H1 (cell line): ENCODE results near the gene C1D. TPM values are rescaled to one million over a fixed set of nuclear protein-coding genes. Genes with fewer than 3 reads are reported as not detected.

Source experiments
- CTCF ChIA-PET: fragments of 300-600 bp; sonication (Branson Sonifier 250); formaldehyde crosslinking; loops from one replicate; lab custom pipeline; 2021; ENCODE audit not compliant: partially characterized antibody; lab: Charles Lee
- POLR2A ChIA-PET: fragments of 300-600 bp; sonication (Branson Sonifier 250); formaldehyde crosslinking; loops from one replicate; lab custom pipeline; 2021; ENCODE audit warnings: inconsistent platforms; ENCODE audit not compliant: partially characterized antibody; lab: Charles Lee
- DNase-seq, 2 experiments: peaks; one replicate each; pipeline versions ENCODE4 v3.0.0 to v3.0.0-alpha.2; 2010 to 2022; ENCODE audit warnings: low spot score in 2 of 2, low read depth in 1 of 2, mixed read lengths in 1 of 2
- FAIRE-seq: peaks from 2 replicates; lab custom pipeline; 2011; peaks lifted over from hg19 to GRCh38; lab: Jason Lieb, UNC
- H2AFZ ChIP-seq: 2 replicates; pipeline ENCODE4 v1.8.1; 2012; ENCODE audit warnings: low read length, inconsistent platforms
- H2AK5ac ChIP-seq: 2 replicates; pipeline ENCODE4 v1.6.1; 2013; ENCODE audit warnings: low read depth, low read length
- H2BK120ac ChIP-seq: replicated peaks from 2 replicates; pipeline ENCODE3; 2013; ENCODE audit warnings: low read depth, low read length, inconsistent platforms
- H2BK12ac ChIP-seq: 2 replicates; pipeline ENCODE4 v1.6.1; 2013; ENCODE audit warnings: low read depth, low read length
- H2BK15ac ChIP-seq: 2 replicates; pipeline ENCODE4 v1.6.1; 2013; ENCODE audit warnings: low read length
- H2BK20ac ChIP-seq: 2 replicates; pipeline ENCODE4 v1.6.1; 2013; ENCODE audit warnings: low read length
- H2BK5ac ChIP-seq: 2 replicates; pipeline ENCODE4 v1.6.1; 2013; ENCODE audit warnings: low read depth, low read length
- H3K14ac ChIP-seq: 2 replicates; pipeline ENCODE4 v1.6.1; 2013; ENCODE audit warnings: inconsistent platforms; ENCODE audit not compliant: insufficient read length
- H3K18ac ChIP-seq: 2 replicates; pipeline ENCODE4 v1.6.1; 2013; ENCODE audit warnings: low read length; ENCODE audit errors: extremely low read depth
- H3K23ac ChIP-seq: 2 replicates; pipeline ENCODE4 v1.6.1; 2013; ENCODE audit warnings: inconsistent platforms; ENCODE audit not compliant: insufficient read length
- H3K23me2 ChIP-seq: 2 replicates; pipeline ENCODE4 v1.6.1; 2013; ENCODE audit warnings: low read depth, low read length
- H3K27ac ChIP-seq: 2 replicates; pipeline ENCODE4 v1.6.1; 2011; ENCODE audit warnings: low read depth, low read length, inconsistent platforms
- H3K27me3 ChIP-seq, 4 experiments: replicated peaks in 1 of 4; 1 replicate in 1 of 4; 2 replicates in 3 of 4; pipeline versions ENCODE4 v1.6.1 to v1.8.1; 2011 to 2013; ENCODE audit warnings: low read length in 3 of 4, mild to moderate bottlenecking in 3 of 4, inconsistent platforms in 2 of 4, mixed read lengths in 2 of 4, moderate library complexity in 1 of 4; ENCODE audit not compliant: control insufficient read depth in 3 of 4, insufficient read depth in 3 of 4; ENCODE audit errors: extremely low read depth in 1 of 4
- H3K36me3 ChIP-seq, 4 experiments: 2 replicates each; pipeline versions ENCODE4 v1.6.1 to v1.8.1; 2011 to 2013; ENCODE audit warnings: mild to moderate bottlenecking in 4 of 4, low read length in 3 of 4, moderate library complexity in 2 of 4, control low read depth in 1 of 4, inconsistent platforms in 1 of 4; ENCODE audit not compliant: insufficient read depth in 4 of 4, control insufficient read depth in 2 of 4
- H3K4ac ChIP-seq: replicated peaks from 2 replicates; pipeline ENCODE3; 2013; ENCODE audit warnings: low read length, low read depth, mixed read lengths, inconsistent platforms; ENCODE audit not compliant: insufficient read length
- H3K4me1 ChIP-seq, 4 experiments: replicated peaks in 1 of 4; 1 replicate in 1 of 4; 2 replicates in 3 of 4; pipeline versions ENCODE4 v1.6.1 to v1.8.1; 2011 to 2013; ENCODE audit warnings: low read length in 3 of 4, inconsistent platforms in 2 of 4, mixed read lengths in 1 of 4; ENCODE audit not compliant: insufficient read depth in 4 of 4, control insufficient read depth in 3 of 4
- H3K4me2 ChIP-seq, 2 experiments: 2 replicates each; pipeline versions ENCODE4 v1.6.1 to v1.8.1; 2011 to 2013; ENCODE audit warnings: low read depth in 2 of 2, low read length in 2 of 2, control low read depth in 1 of 2, inconsistent platforms in 1 of 2, mild to moderate bottlenecking in 1 of 2; ENCODE audit not compliant: insufficient read depth in 1 of 2
- H3K4me3 ChIP-seq, 4 experiments: fragments of 200-600, 300-600 bp in 1 of 4; sonication (generic), shearing (Covaris generic), sonication (Bioruptor Twin) in 1 of 4; 2 replicates each; pipeline versions ENCODE4 v1.5.1 to v1.8.1; 2011 to 2016; ENCODE audit warnings: low read length in 4 of 4, low read depth in 3 of 4, control low read depth in 2 of 4, inconsistent platforms in 2 of 4, mild to moderate bottlenecking in 2 of 4, mixed read lengths in 1 of 4, moderate library complexity in 1 of 4; ENCODE audit not compliant: insufficient read depth in 2 of 4; ENCODE audit errors: extremely low read depth in 1 of 4
- H3K56ac ChIP-seq: replicated peaks from 2 replicates; pipeline ENCODE3; 2013; ENCODE audit warnings: low read depth, mild to moderate bottlenecking, mixed read lengths, low read length, inconsistent platforms; ENCODE audit not compliant: insufficient read length
- H3K79me1 ChIP-seq: 2 replicates; pipeline ENCODE4 v1.6.1; 2013; ENCODE audit warnings: low read depth, low read length, control low read depth
- H3K79me2 ChIP-seq, 2 experiments: 2 replicates each; pipeline versions ENCODE4 v1.6.1 to v1.8.1; 2012 to 2013; ENCODE audit warnings: low read length in 2 of 2, mild to moderate bottlenecking in 2 of 2, inconsistent platforms in 1 of 2; ENCODE audit not compliant: insufficient read depth in 2 of 2, control insufficient read depth in 1 of 2
- H3K9ac ChIP-seq, 4 experiments: replicated peaks in 1 of 4; 1 replicate in 1 of 4; 2 replicates in 3 of 4; pipeline versions ENCODE4 v1.6.1 to v1.8.1; 2011 to 2013; ENCODE audit warnings: low read depth in 3 of 4, low read length in 3 of 4, control low read depth in 2 of 4, mild to moderate bottlenecking in 2 of 4, moderate library complexity in 2 of 4, inconsistent platforms in 1 of 4; ENCODE audit errors: extremely low read depth in 1 of 4
- H3K9me3 ChIP-seq, 2 experiments: 2 replicates each; pipeline versions ENCODE4 v1.6.1 to v1.8.1; 2012 to 2013; ENCODE audit warnings: mild to moderate bottlenecking in 2 of 2, moderate library complexity in 2 of 2, control low read depth in 1 of 2, inconsistent platforms in 1 of 2, low read depth in 1 of 2, low read length in 1 of 2, mixed read lengths in 1 of 2; ENCODE audit not compliant: insufficient read depth in 2 of 2
- H4K20me1 ChIP-seq, 2 experiments: replicated peaks in 1 of 2; 2 replicates each; pipeline versions ENCODE3 to v1.8.1; 2011 to 2013; ENCODE audit warnings: inconsistent platforms in 2 of 2, low read length in 2 of 2, mild to moderate bottlenecking in 1 of 2; ENCODE audit not compliant: insufficient read depth in 2 of 2, control insufficient read depth in 1 of 2
- H4K5ac ChIP-seq: 2 replicates; pipeline ENCODE4 v1.6.1; 2013; ENCODE audit warnings: low read length, low read depth, mixed read lengths, inconsistent platforms; ENCODE audit not compliant: insufficient read length
- H4K8ac ChIP-seq: 2 replicates; pipeline ENCODE4 v1.8.0; 2013; ENCODE audit warnings: mild to moderate bottlenecking, moderate library complexity, low read length, inconsistent platforms; ENCODE audit not compliant: insufficient read depth; ENCODE audit errors: extremely low read depth
- H4K91ac ChIP-seq: replicated peaks from 2 replicates; pipeline ENCODE3; 2013; ENCODE audit warnings: low read length, mixed read lengths, inconsistent platforms; ENCODE audit not compliant: insufficient read length
- BRCA1 ChIP-seq: IDR thresholded peaks from 2 replicates; pipeline ENCODE4 v1.6.1; 2012; ENCODE audit warnings: low read depth, low read length, improper control_type of control experiment
- EP300 ChIP-seq, 2 experiments: IDR thresholded peaks; 1 replicate in 1 of 2; 2 replicates in 1 of 2; pipeline ENCODE4 v1.6.1; 2011 to 2012; ENCODE audit warnings: low read depth in 2 of 2, low read length in 2 of 2, mild to moderate bottlenecking in 2 of 2, borderline replicate concordance in 1 of 2, inconsistent platforms in 1 of 2, moderate library complexity in 1 of 2
- GABPA ChIP-seq: IDR thresholded peaks from 2 replicates; pipeline ENCODE4 v1.6.1; 2011; ENCODE audit warnings: mild to moderate bottlenecking, low read length, moderate library complexity, borderline replicate concordance; ENCODE audit not compliant: insufficient read depth
- HDAC6 ChIP-seq: IDR thresholded peaks from one replicate; pipeline ENCODE4 v1.7.1; 2012; ENCODE audit warnings: low read depth, mild to moderate bottlenecking, inconsistent platforms, low read length, moderate library complexity
- NANOG ChIP-seq: IDR thresholded peaks from 2 replicates; pipeline ENCODE4 v1.6.1; 2011; ENCODE audit warnings: low read length, low read depth, mild to moderate bottlenecking, inconsistent platforms; ENCODE audit not compliant: insufficient read depth, poor library complexity, severe bottlenecking
- SP1 ChIP-seq: IDR thresholded peaks from 2 replicates; pipeline ENCODE4 v1.6.1; 2011; ENCODE audit warnings: low read depth, low read length
- SP2 ChIP-seq: IDR thresholded peaks from 2 replicates; pipeline ENCODE4 v1.6.1; 2012; ENCODE audit warnings: mild to moderate bottlenecking, low read length, inconsistent platforms
- SP4 ChIP-seq: IDR thresholded peaks from 2 replicates; pipeline ENCODE4 v1.6.1; 2012; ENCODE audit warnings: low read length, inconsistent platforms
- SRF ChIP-seq: IDR thresholded peaks from 2 replicates; pipeline ENCODE4 v1.6.1; 2011; ENCODE audit warnings: mild to moderate bottlenecking, low read depth, low read length, moderate library complexity
- SUZ12 ChIP-seq: fragments of 200-600 bp; sonication (generic); IDR thresholded peaks from 2 replicates; pipeline ENCODE4 v1.6.1; 2012; ENCODE audit warnings: mild to moderate bottlenecking, inconsistent platforms, low read length, moderate library complexity, mixed read lengths
- ZNF274 ChIP-seq: IDR thresholded peaks from 2 replicates; pipeline ENCODE4 v1.7.0; 2012; ENCODE audit warnings: low read length, borderline replicate concordance; ENCODE audit errors: extremely low read depth
- WGBS, 2 experiments: shearing (Covaris generic) in 1 of 2; methylation state at CpG; one replicate each; pipeline versions ENCODE4 v1.1.6 to v1.1.7; 2013 to 2015; ENCODE audit warnings: low lambda C conversion rate in 2 of 2, mixed read lengths in 2 of 2, inconsistent platforms in 1 of 2, low coverage in 1 of 2, missing lambda C conversion rate in 1 of 2; ENCODE audit not compliant: insufficient replicate concordance in 2 of 2, insufficient coverage in 1 of 2, insufficient read length in 1 of 2; ENCODE audit errors: extremely low coverage in 1 of 2, missing lambda C conversion rate in 1 of 2; 5-methylcytosine and 5-hydroxymethylcytosine counted together
- polyA plus RNA-seq, 7 experiments: library from polyadenylated mRNA; depleted of rRNA in 3 of 7; stranded (reverse) in 5 of 7; unstranded in 2 of 7; fragments of >200 nt in 5 of 7; fragments of 200-250 nt in 2 of 7; gene quantifications; 1 replicate in 5 of 7; 2 replicates in 1 of 7; 4 replicates in 1 of 7; pipeline versions ENCODE4 v1.2.1 to v1.2.3, GENCODE V29; 2011 to 2013; ENCODE audit warnings: missing spikeins in 2 of 7, mixed read lengths in 2 of 7
- total RNA-seq: library from RNA; stranded (reverse); fragmentation: NEBNext Ultra II Directional; extraction: Animal tissue kit (Norgen Biotek cat#: 25700); gene quantifications from 2 replicates; pipeline ENCODE4 v1.2.1, GENCODE V29; 2021
- TF ChIP-seq, protein P1 (sequence below): IDR thresholded peaks from 2 replicates; pipeline ENCODE4 v1.6.1; 2012; ENCODE audit warnings: inconsistent platforms
- TF ChIP-seq, protein P2 (sequence below): IDR thresholded peaks from 2 replicates; pipeline ENCODE4 v1.6.1; 2011; ENCODE audit warnings: low read depth, mild to moderate bottlenecking, low read length; ENCODE audit not compliant: insufficient read depth

C1D gene
- total and polyA plus RNA-seq, 2 of the 8 experiments (the other 6 are each of a cell fraction or from before 2014, with no cell fraction given) = 17.5 to 24.1 TPM

DNA sequence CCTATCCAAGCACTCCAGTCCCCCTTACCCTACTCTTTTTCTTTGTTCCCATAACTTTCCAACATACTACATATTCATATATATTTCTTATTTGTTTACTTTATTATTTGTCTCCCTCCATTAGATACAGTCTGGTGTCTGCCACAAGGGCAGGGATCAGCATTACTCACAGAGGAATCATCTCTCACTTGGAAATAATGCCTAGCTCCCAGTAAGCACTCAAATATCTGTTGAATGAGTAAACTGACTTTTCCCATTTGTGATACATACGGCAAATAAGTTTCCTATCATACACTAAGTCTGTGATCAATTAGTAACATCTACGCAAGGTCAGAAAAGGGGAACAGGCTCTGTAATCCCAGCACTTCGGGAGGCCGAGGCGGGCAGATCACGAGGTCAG lies 18.7 kb downstream of the C1D start:
- H4K5ac ChIP-seq = no peak overlapping the region
- DNase-seq = no peak
- no peak overlapping the region for H2AFZ ChIP-seq
- no peaks in the 10 kb centered on the region for H3K23me2 ChIP-seq
- peaks cover 0 to 9% of the 10 kb centered on the region in 2 experiments; a peak in 2 of 4 replicates for H3K79me2 ChIP-seq
- no peak overlapping the region for H3K4ac ChIP-seq
- WGBS, 2 experiments = 96% methylated on average over 6 of the region's 6 CpGs; no CpG with 5 or more reads in 1 of the 2 experiments
- no peak overlapping the region for H2BK12ac ChIP-seq
- no peaks in the 10 kb centered on the region for H3K79me1 ChIP-seq
- H3K4me3 ChIP-seq = no peak overlapping the region
- no peak overlapping the region for H2BK20ac ChIP-seq
- H3K9ac ChIP-seq = no peak overlapping the region
- no peak overlapping the region for H2BK5ac ChIP-seq
- no peak for FAIRE-seq
- no peak overlapping the region for H3K23ac ChIP-seq
- H3K4me2 ChIP-seq = no peak overlapping the region
- H4K20me1 ChIP-seq = no peaks in the 10 kb centered on the region
- H3K36me3 ChIP-seq = peaks cover 0 to 4% (median 0%) of the 10 kb centered on the region in 4 experiments; a peak in 2 of 8 replicates
- no peak overlapping the region for H3K14ac ChIP-seq
- H2BK15ac ChIP-seq = no peak overlapping the region
- H2BK120ac ChIP-seq = no peak overlapping the region
- no peak overlapping the region for H4K91ac ChIP-seq
- no peak overlapping the region for H3K56ac ChIP-seq
- no peak overlapping the region for H4K8ac ChIP-seq
- no peaks in the 10 kb centered on the region for H3K4me1 ChIP-seq
- ChIA-PET CTCF (no interaction called here), POLR2A (interaction anchor here (0.7 kb wide), 1 partner anchor 208 kb away, joined by 3 read pairs; no protein-coding TSS in a partner anchor)
- no peaks in the 10 kb centered on the region for H3K9me3 ChIP-seq
- H3K18ac ChIP-seq = no peak overlapping the region
- H2AK5ac ChIP-seq = no peak overlapping the region
- H3K27me3 ChIP-seq = no peaks in the 10 kb centered on the region
- TF ChIP-seq SP4 = no peak
- TF ChIP-seq SP1 = no peak
- TF ChIP-seq SP2 = no peak
- no peak for TF ChIP-seq NANOG
- TF ChIP-seq BRCA1 = no peak
- TF ChIP-seq, protein P1, sequence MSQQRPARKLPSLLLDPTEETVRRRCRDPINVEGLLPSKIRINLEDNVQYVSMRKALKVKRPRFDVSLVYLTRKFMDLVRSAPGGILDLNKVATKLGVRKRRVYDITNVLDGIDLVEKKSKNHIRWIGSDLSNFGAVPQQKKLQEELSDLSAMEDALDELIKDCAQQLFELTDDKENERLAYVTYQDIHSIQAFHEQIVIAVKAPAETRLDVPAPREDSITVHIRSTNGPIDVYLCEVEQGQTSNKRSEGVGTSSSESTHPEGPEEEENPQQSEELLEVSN = no peak
- TF ChIP-seq SRF = no peak
- TF ChIP-seq EP300 (IDR thresholded peaks at IDR 0.05; ENCODE audit: borderline replicate concordance in 1 of 2, low read depth in 2 of 2, low read length in 2 of 2) = no peak
- no peak for TF ChIP-seq SUZ12
- TF ChIP-seq GABPA = no peak
- no peak for TF ChIP-seq HDAC6
- no peak for TF ChIP-seq ZNF274
- TF ChIP-seq, protein P2, sequence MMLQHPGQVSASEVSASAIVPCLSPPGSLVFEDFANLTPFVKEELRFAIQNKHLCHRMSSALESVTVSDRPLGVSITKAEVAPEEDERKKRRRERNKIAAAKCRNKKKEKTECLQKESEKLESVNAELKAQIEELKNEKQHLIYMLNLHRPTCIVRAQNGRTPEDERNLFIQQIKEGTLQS = no peak
- no peak overlapping the region for H3K27ac ChIP-seq
